NCI-H524 treated with DMSO at 0.1 percent for 48 hours (cell line): ENCODE data around the gene EMILIN3.
"Not testable (repeated sequence)": the region's sequence is repeated elsewhere in the genome, so short reads cannot be mapped to it uniquely, and the experiment has no call there.

Experiments
- DNase-seq: peaks from one replicate; lab custom pipeline; 2025; lab: John Stamatoyannopoulos, UW

EMILIN3 gene

DNA sequence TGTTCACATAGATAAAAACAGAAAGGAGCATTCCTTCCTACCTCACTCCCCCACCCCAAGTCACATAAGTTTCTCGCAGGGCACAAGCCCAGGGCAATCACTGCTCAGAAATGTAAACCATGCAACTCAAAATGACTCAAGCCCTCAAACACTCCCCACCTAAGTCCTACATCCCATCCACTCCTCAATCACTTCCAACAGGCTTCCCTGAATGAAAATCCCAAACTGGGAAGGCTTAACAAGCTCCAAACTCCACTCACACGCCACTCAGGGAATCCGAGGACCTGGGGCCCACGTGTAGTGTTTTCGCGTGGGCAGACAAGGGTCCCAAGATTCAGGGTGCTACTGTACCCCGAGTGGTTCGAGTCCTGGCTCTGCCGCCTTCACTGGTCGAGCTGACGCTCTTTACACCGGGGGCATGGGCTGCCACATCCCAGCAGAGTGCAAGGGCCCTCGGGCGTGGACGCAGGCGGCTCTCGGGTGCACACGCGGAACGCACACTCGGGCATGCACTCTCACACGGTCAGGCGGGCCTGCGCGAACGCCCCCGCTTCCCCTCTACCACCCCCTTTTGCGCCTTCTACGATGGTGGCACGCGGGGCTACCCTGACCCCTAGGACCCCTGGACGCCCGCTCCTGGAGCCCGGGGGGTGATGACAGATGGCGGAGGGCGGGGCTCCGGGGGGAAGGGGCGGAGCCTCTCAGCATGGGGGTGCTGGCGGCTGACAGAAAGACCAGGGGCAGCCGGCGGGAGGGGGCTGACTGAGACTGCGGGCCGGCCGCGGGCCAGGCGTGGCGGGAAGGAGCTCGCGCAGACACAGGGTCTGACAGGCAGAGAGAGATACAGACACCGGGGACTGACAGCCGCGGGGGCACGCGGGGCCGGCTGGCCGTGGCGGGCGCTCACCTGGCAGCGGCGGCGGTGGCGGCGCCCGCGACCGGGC lies 49.7 kb downstream of the EMILIN3 start:
- DNase-seq: peak; percentile 28

DNA sequence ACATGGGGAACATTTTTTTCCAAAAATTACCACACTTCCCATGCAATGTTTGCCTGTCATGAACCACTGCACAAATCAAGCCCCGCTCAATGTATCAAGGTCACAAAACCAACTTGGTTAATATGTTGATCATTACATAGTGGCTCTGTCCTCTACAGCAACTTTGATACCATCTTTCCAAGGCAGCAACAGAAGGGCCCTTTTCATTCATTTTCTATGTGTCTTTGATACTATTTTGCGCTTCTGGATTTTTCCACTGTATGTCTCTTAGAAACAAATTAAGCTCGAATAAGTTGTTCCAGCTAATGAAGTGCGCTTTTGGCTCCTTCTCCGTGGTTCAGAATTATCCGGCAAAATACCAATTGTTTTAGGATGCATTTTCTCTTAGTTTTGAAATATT lies 50.6 kb downstream of the EMILIN3 start:
- DNase-seq: no peak

DNA sequence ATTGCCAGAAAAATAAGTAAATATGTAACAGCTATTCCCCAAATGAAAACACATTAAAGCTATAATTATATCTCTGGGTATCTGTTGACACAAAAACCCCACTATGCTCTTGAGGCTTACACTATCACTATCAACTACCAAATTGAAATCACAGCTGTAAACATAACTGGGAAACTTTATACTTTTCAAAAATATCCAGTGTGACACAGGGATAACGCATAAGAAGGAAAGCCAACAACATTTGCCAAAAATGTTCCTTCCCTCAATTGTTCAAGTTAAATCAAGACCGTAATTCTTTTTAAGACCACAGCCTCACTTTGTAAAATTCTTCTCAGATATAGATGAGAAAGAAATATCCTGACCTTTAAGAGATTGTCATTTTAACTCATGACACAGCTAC lies 52.2 kb downstream of the EMILIN3 start:
- no peak for DNase-seq

DNA sequence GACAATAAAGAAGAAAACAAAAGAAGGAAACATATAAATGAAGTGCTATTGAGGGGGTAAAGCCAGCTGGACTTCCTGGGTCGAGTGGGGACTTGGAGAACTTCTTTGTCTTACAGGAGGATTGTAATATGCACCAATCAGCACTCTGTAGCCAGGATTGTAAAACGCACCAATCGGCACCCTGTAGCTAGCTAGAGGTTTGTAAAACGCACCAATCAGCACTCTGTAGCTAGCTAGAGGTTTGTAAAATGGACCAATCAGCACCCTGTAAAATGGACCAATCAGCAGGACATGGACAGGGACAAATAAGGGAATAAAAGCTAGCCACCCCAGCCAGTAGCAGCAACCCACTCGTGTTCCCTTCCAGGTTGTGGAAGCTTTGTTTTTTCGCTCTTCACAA lies 54.6 kb downstream of the EMILIN3 start:
- DNase-seq: not testable (repeated sequence)
